GM12892 (cell line): ENCODE data around the gene ADAM23.

Source experiments
- POLR2A ChIP-seq: IDR thresholded peaks from 2 replicates; pipeline ENCODE4 v1.6.1; 2011; ENCODE audit warnings: low read depth, low read length, control low read depth
- POLR2AphosphoS5 ChIP-seq: IDR thresholded peaks from 2 replicates; pipeline ENCODE4 v1.6.1; 2011; ENCODE audit warnings: low read depth, low read length, control low read depth
- TAF1 ChIP-seq: IDR thresholded peaks from 2 replicates; pipeline ENCODE4 v1.6.1; 2011; ENCODE audit warnings: low read depth, mild to moderate bottlenecking, control low read depth, low read length, borderline replicate concordance

GRCh38 chr2:206420721-206421120, 22.6 kb upstream of the ADAM23 start:
- TF ChIP-seq POLR2A (no peak), POLR2AphosphoS5 (no peak), TAF1 (no peak)
